Measurements from ENCODE around the gene TUBB4A.

The TUBB4A gene

DNA sequence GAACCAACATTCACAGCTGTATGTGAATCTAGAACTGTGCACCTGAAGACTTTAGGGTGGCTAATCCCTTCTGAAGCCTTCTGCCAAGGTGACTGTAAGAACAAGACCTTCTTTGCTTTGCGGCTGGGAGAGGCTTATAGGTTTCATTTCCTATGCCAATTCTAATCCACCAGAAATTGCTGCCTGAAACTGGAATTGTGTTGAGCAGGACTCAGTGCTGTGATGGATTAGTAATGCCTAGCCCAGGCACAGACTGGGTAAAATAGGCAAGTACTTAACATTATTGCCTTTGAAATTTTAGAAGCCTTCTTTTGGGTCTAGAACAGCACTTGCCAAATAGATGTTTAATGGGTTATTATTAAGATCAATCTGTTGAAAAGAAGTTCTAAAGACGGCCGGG, 54.1 kb downstream of the TUBB4A start:
- H3K27ac ChIP-seq, result no peak overlapping the region
- H3K4me2 ChIP-seq, result no peak overlapping the region
- H3K9ac ChIP-seq, result no peak overlapping the region
- H4K20me1 ChIP-seq, result no peaks in the 10 kb centered on the region
- peaks cover 65% of the 10 kb centered on the region for H3K36me3 ChIP-seq
- H3K4me3 ChIP-seq, result no peak overlapping the region
- no peaks in the 10 kb centered on the region for H3K27me3 ChIP-seq
- no peaks in the 10 kb centered on the region for H3K9me3 ChIP-seq
- TF ChIP-seq Cebpa-rat (IDR thresholded peaks at IDR 0.05), result no peak
- H3K4me1 ChIP-seq, result no peaks in the 10 kb centered on the region

DNA sequence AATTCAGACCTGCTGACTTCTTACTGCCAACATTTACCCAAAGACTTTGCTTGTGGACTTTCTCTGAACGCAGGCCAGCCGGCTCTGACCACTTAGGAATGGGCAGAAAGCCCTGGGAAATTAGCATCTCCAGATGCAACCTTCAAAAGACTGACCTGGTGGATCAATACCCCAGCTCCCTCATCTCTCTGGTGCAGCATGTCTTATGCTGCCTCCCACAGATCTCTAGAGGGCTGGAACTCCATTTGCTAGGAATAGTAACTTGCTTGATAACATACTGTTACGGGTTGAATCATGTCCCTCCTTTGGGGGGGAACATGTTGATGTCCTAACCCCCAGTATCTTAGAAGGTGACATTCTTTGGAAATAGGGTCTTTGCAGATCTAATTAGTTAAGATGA, 55.7 kb downstream of the TUBB4A start:
- Histone ChIP-seq H3K4me1 (no peaks in the 10 kb centered on the region), H3K27me3 (no peaks in the 10 kb centered on the region), H3K36me3 (peaks cover 58% of the 10 kb centered on the region), H3K9me3 (no peaks in the 10 kb centered on the region), H3K4me2 (no peak overlapping the region), H3K9ac (no peak overlapping the region), H3K4me3 (no peak overlapping the region), H4K20me1 (no peaks in the 10 kb centered on the region), H3K27ac (no peak overlapping the region)
- TF ChIP-seq Cebpa-rat (IDR thresholded peaks at IDR 0.05), result no peak
